Prostate gland (tissue), 2 donors: ENCODE data around the gene IFT27.

Source experiments
- POLR2AphosphoS5 ChIP-seq: sonication (generic); formaldehyde crosslinking; IDR thresholded peaks from one replicate; pipeline ENCODE4 v1.6.1; 2017; ENCODE audit warnings: antibody characterized with exemption
- TF ChIP-seq, protein P1 (sequence below), 4 experiments: fragments of 200-600 bp in 2 of 4; fragments of 450-650 bp in 2 of 4; sonication (generic) in 2 of 4; IDR thresholded peaks; 1 replicate in 3 of 4; 2 replicates in 1 of 4; pipeline ENCODE4 v1.5.1; 2016 to 2019; ENCODE audit warnings: antibody characterized with exemption in 4 of 4, mild to moderate bottlenecking in 2 of 4, moderate library complexity in 2 of 4

DNA sequence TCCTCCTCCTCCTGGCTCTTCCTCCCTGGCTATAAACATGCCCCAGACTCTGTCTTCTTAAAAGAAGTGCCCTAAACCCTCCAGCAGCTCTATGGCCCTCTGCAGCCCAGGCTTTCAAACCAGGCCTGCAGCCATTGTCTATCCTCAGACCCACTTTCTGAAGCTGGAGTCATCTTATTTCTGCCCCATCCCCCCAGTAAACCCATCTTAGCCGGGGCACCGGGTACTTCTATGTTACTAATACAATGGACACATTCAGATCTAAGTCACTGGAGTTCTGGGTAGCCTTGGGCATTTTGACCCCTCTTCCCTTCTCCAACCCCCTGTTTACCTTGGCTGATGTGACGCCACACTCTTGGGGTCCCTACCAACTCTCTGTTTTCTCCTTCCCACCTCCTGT, 42.6 kb downstream of the IFT27 start:
- TF ChIP-seq, protein P1, sequence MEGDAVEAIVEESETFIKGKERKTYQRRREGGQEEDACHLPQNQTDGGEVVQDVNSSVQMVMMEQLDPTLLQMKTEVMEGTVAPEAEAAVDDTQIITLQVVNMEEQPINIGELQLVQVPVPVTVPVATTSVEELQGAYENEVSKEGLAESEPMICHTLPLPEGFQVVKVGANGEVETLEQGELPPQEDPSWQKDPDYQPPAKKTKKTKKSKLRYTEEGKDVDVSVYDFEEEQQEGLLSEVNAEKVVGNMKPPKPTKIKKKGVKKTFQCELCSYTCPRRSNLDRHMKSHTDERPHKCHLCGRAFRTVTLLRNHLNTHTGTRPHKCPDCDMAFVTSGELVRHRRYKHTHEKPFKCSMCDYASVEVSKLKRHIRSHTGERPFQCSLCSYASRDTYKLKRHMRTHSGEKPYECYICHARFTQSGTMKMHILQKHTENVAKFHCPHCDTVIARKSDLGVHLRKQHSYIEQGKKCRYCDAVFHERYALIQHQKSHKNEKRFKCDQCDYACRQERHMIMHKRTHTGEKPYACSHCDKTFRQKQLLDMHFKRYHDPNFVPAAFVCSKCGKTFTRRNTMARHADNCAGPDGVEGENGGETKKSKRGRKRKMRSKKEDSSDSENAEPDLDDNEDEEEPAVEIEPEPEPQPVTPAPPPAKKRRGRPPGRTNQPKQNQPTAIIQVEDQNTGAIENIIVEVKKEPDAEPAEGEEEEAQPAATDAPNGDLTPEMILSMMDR (IDR thresholded peaks at IDR 0.05): no peak
- no peak for TF ChIP-seq POLR2AphosphoS5
